Stimulated activated CD4-positive, alpha-beta T cell treated with anti-CD3 and anti-CD28 coated beads, TNF-alpha, amount 100 ng/mL, for 48 hours (primary cell): Measurements from ENCODE around the gene ABL1.
"Not testable (repeated sequence)": the region's sequence is repeated elsewhere in the genome, so short reads cannot be mapped to it uniquely, and the experiment has no call there.

ENCODE experiments used
- DNase-seq, 3 donors: peaks; one replicate each; pipeline ENCODE4 v3.0.0-alpha.2; 2020; ENCODE audit warnings: low read depth in 3 of 3

The ABL1 gene

GRCh38 chr9:130834371-130835336, at the start of gene ABL1:
ABL1 (plus strand) TSS chr9:130835254; CDS start chr9:130835447, 193 bp downstream.
- peak; percentile 62 to 73 (median 63) for DNase-seq

- DNase-seq = no peak
Measured at GRCh38 chr9:130785940-130786508, 49.0 kb upstream of the ABL1 start.

- DNase-seq = no peak
Measured at GRCh38 chr9:130786526-130786925, 48.5 kb upstream of the ABL1 start.

GRCh38 chr9:130789747-130790672, 45.0 kb upstream of the ABL1 start:
- DNase-seq = no peak

- DNase-seq = no peak
Measured at GRCh38 chr9:130791303-130791894, 43.7 kb upstream of the ABL1 start.

- DNase-seq = no peak
Measured at GRCh38 chr9:130793589-130793988, 41.5 kb upstream of the ABL1 start.

GRCh38 chr9:130794021-130794420, 41.0 kb upstream of the ABL1 start:
- DNase-seq = not testable (repeated sequence)

GRCh38 chr9:130794423-130794822, 40.6 kb upstream of the ABL1 start:
- not testable (repeated sequence) for DNase-seq

GRCh38 chr9:130794923-130795495, 40.0 kb upstream of the ABL1 start:
- no peak for DNase-seq

GRCh38 chr9:130803116-130803515, 31.9 kb upstream of the ABL1 start:
- not testable (repeated sequence) for DNase-seq

GRCh38 chr9:130805510-130806326, 29.3 kb upstream of the ABL1 start:
- DNase-seq = no peak

- no peak for DNase-seq
Measured at GRCh38 chr9:130806327-130806716, 28.7 kb upstream of the ABL1 start.

- no peak for DNase-seq
Measured at GRCh38 chr9:130810609-130811136, 24.4 kb upstream of the ABL1 start.

- DNase-seq = no peak
Measured at GRCh38 chr9:130815242-130815808, 19.7 kb upstream of the ABL1 start.

GRCh38 chr9:130817914-130818313, 17.1 kb upstream of the ABL1 start:
- no peak for DNase-seq

GRCh38 chr9:130820135-130820738, 14.8 kb upstream of the ABL1 start:
- no peak for DNase-seq

- DNase-seq = no peak
Measured at GRCh38 chr9:130823435-130823834, 11.6 kb upstream of the ABL1 start.

GRCh38 chr9:130824079-130824478, 11.0 kb upstream of the ABL1 start:
- no peak for DNase-seq

- DNase-seq = no peak
Measured at GRCh38 chr9:130824643-130825350, 10.3 kb upstream of the ABL1 start.
